HG02759 (cell line): Measurements from ENCODE around the gene NPEPL1.
"Not testable (repeated sequence)": the region's sequence is repeated elsewhere in the genome, so short reads cannot be mapped to it uniquely, and the experiment has no call there.

Experiments used
- ATAC-seq: cut with Tn5 transposase; IDR thresholded peaks from one replicate; pipeline ENCODE4 v1.9.1; 2021; ENCODE audit warnings: mild to moderate bottlenecking, moderate library complexity; ENCODE audit not compliant: unreplicated experiment

The NPEPL1 gene

DNA sequence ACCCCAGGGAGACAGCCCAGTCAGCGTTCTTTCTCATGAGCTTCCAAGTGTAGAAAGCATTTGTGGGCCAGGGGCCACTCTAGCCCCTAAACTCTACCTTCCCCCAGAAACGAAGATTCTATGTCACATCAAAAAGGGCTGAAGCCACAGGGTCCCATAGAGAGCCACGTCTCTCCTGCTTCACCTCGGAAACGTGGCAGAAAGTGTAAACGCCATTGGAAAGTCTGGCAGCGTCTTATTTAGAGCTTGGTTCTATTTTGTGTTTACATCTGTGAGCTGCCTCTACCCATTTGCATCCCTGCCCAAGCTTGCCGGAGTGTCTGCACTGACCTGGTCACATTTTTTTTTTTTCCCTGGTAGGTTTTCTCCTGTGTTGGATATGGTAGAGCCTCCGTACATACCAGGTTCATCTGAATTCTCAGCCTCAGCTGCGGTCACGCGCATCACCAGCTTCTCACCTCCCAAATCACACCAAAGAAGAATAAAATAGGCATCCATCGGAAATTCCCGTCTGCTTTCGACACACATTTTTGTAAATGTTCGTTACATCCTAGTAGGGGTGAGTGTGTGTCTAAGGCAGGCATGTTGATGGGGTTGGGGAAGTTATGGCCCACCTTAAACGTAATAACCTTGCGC is 62.6 kb downstream of the NPEPL1 start:
- no peak for ATAC-seq

DNA sequence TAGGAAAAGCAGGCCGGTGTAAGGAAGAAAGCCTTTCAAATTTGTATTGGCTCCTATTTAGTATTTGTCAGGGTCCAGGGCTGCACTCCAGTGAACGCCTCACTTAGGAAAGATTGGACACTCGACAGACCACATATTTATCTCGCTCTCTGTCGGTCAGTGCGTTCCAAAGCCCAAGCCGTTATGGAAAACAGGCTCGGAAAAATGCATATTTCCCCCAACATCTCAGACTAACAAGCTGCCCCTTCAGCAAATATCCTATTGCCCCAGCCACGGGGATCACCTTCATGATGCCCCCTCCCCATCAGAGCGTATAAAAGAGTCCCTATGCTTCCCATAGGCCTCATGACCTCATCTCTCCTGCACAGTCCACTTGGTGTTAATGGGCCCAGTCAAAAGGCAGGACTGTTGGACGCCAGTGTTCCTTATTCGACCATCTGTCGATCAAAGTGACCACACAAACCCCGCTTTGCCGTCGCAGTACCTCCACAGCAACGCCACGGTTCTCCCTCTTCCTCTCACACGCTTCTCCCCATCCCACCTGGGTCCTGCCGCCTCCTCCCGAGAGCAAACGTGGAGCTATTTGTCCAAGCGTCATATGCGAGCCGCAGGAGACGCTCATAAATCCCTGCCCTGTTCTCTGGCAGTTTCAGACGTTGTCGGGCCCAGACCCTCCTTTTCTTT is 63.3 kb downstream of the NPEPL1 start:
- no peak for ATAC-seq

DNA sequence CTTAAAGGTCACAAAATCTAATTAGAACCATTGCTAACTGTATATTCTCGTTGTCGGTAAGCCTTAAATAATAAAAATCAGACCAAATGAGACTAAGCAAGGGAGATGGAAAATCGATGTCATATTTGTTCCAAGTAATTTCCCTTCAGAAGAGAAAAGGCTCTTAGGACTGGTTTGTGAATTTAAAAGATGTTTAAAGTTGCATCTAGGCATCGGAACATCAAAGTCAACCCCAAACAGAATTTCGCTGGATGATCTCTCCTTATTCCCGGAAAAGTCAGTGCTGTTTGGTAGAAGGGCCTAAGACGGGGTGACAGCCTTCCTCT is 63.8 kb downstream of the NPEPL1 start:
- no peak for ATAC-seq

DNA sequence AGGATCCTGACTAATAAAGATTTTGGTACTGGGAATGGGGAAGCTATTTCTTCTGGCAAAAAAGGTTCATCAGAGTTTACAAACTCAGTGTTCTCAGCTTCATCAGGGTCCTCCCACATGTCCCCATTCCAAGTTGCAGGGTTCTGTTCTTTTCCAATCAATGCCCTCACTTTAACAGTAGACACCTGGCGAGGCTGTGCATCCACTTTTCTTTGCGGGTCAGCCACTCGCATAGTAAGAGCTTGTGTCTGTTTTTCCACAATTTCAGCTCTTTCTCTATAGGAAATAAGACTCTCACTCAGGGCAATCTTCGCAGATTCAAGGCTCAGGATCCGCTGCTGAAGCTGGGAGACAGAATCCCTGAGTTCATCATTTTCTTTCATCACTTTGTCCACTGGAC is 65.0 kb downstream of the NPEPL1 start:
- ATAC-seq, result not testable (repeated sequence)

DNA sequence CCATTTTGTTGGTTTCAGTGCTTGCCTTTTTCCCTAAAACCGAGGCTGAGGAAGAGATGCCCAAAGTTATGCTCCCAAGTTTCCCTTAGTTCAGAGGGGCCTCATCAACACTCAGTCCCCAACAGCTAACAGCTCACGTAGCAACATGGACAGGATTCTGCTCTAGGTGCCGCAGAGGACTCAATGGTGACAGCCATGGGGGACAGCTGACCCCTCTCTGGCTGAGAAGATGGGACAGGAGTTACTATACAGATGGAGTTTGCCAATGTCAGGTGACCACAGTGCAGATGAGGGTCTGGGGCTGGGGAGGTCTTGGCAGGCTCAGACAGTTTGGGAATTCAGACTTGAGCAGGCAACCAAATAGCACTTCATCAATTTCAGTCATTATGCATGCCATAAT is 67.3 kb downstream of the NPEPL1 start:
- no peak for ATAC-seq

DNA sequence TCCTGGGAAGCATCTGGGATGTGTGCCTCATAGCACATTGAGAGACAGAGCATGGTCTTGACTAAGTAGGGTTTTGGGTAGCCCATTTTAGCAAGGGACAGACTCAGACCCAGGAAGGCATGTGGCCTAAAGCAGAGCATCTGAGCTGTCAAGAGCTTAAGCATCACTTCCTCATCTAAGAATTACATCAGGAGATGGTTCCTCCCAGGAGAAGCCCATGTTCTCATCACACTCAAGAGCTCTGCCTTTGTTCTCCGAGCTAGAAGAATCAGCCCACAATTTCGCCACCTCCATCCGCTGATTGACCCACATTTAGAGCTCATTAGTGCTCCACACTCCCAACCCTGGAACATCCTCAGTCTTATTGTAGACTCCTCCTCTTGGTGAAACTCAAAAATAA is 68.3 kb downstream of the NPEPL1 start:
- ATAC-seq, result no peak

DNA sequence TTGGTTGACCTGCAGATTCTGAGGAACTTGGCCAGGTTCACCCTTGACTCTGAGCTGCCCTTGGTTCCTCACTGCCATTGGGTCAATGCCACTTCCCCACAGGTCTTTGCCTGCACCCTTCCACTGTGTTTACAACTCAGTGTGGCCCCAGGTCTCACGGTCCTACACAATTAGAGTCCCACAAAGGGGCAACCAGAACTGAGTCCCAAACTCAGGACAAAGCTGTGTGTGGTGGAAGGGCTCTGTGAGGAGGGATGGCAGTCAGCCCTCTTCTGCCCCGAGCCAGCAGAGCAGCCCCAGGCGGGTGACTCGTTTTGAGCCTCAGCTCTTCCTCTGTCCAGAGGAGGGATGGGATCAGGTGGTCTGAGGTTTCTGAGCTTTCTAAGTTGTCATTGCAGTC is 69.5 kb downstream of the NPEPL1 start:
- ATAC-seq, result no peak

DNA sequence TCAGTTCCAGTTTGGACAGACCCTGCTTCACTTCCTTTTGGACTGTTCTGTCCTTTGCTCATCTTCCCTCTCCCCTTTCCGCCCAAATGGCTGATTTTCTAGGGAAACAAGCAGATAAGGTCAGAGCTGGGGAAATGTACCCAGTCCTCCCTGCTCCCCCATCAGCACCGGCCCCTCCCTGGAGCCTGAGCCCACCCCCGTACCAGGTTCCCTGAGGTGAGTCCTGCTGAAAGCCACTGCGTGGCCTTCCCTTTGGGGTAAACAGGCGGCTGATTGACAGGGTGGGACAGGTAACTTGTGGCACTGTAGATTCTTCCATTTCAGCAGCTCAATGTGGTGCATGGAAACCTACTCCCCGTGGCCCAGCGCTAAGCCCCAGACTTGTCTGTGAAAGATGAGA is 70.5 kb downstream of the NPEPL1 start:
- ATAC-seq, result no peak
